Smooth muscle cell (in vitro differentiated cells): ENCODE data around the gene ST6GALNAC3. TPM values are rescaled to one million over a fixed set of nuclear protein-coding genes. Genes with fewer than 3 reads are reported as not detected.

Experiments used
- DNase-seq: peaks from one replicate; lab custom pipeline; 2025; ENCODE audit not compliant: unreplicated experiment; lab: John Stamatoyannopoulos, UW
- H2AFZ ChIP-seq: fragments of 200-600 bp; sonication (generic); 2 replicates; pipeline ENCODE4 v1.6.0; 2016; ENCODE audit warnings: antibody characterized with exemption, low read depth, mild to moderate bottlenecking
- H3F3A ChIP-seq: fragments of 200-600 bp; sonication (generic); 2 replicates; pipeline ENCODE4 v1.6.0; 2017; ENCODE audit warnings: antibody characterized with exemption, low read depth
- H3K27ac ChIP-seq: fragments of 200-600 bp; sonication (generic); 2 replicates; pipeline ENCODE4 v1.5.1; 2016; ENCODE audit warnings: low read depth, mild to moderate bottlenecking
- H3K27me3 ChIP-seq: fragments of 200-600 bp; sonication (generic); 2 replicates; pipeline ENCODE4 v1.6.1; 2016; ENCODE audit warnings: low read depth, mild to moderate bottlenecking
- H3K36me3 ChIP-seq: fragments of 200-600 bp; sonication (generic); 2 replicates; pipeline ENCODE4 v1.5.1; 2016; ENCODE audit warnings: low read depth
- H3K4me1 ChIP-seq: fragments of 200-600 bp; sonication (generic); 2 replicates; pipeline ENCODE4 v1.5.1; 2016; ENCODE audit warnings: low read depth
- H3K4me2 ChIP-seq: fragments of 200-600 bp; sonication (generic); 2 replicates; pipeline ENCODE4 v1.6.0; 2016; ENCODE audit warnings: mild to moderate bottlenecking
- H3K4me3 ChIP-seq: fragments of 200-600 bp; sonication (generic); 2 replicates; pipeline ENCODE4 v1.5.1; 2016; ENCODE audit warnings: mild to moderate bottlenecking
- H3K79me2 ChIP-seq: fragments of 200-600 bp; sonication (generic); 2 replicates; pipeline ENCODE4 v1.6.0; 2016; ENCODE audit warnings: low read depth, mild to moderate bottlenecking
- H3K9ac ChIP-seq: fragments of 200-600 bp; sonication (generic); 2 replicates; pipeline ENCODE4 v1.6.0; 2016; ENCODE audit warnings: low read depth
- H3K9me3 ChIP-seq: fragments of 200-600 bp; sonication (generic); replicated peaks from 2 replicates; pipeline ENCODE4 v1.5.1; 2016; ENCODE audit warnings: low read depth
- H4K20me1 ChIP-seq: fragments of 200-600 bp; sonication (generic); 2 replicates; pipeline ENCODE4 v1.6.0; 2016; ENCODE audit warnings: low read depth
- CTCF ChIP-seq: fragments of 200-600 bp; sonication (generic); IDR thresholded peaks from 2 replicates; pipeline ENCODE4 v1.5.1; 2017; ENCODE audit warnings: borderline replicate concordance, mild to moderate bottlenecking, antibody characterized with exemption; ENCODE audit not compliant: insufficient read depth, poor library complexity, severe bottlenecking
- WGBS: methylation state at CpG from one replicate; pipeline ENCODE4 v1.1.7; 2016; ENCODE audit warnings: low lambda C conversion rate; 5-methylcytosine and 5-hydroxymethylcytosine counted together
- polyA plus RNA-seq: library from polyadenylated mRNA; unstranded; fragments of >200 nt; fragmentation: Nextera tagmentation; extraction: Ambion mirVana; gene quantifications from 2 replicates; pipeline ENCODE4 v1.2.1, GENCODE V29; 2016
- total RNA-seq: library from RNA; depleted of rRNA; stranded (reverse); fragments of >200 nt; gene quantifications from 2 replicates; pipeline ENCODE4 v1.2.3, GENCODE V29; 2014

The ST6GALNAC3 gene
- total and polyA plus RNA-seq, 2 experiments from 2014 or later, result 9.3 to 13.4 TPM

GRCh38 chr1:76388261-76388660 is 313.7 kb downstream of the ST6GALNAC3 start:
- H3K36me3 ChIP-seq, result no peaks in the 10 kb centered on the region
- no peak for TF ChIP-seq CTCF
- no peak overlapping the region for H3K9ac ChIP-seq
- H4K20me1 ChIP-seq, result no peaks in the 10 kb centered on the region
- H3K27ac ChIP-seq, result no peak overlapping the region
- H3K27me3 ChIP-seq, result no peaks in the 10 kb centered on the region
- H2AFZ ChIP-seq, result no peak overlapping the region
- no peaks in the 10 kb centered on the region for H3K4me1 ChIP-seq
- H3F3A ChIP-seq, result no peaks in the 10 kb centered on the region
- no peaks in the 10 kb centered on the region for H3K9me3 ChIP-seq
- 82% methylated on average over 2 of the region's 2 CpGs for WGBS
- DNase-seq, result no peak
- H3K4me3 ChIP-seq, result no peak overlapping the region
- H3K79me2 ChIP-seq, result no peaks in the 10 kb centered on the region
- H3K4me2 ChIP-seq, result no peak overlapping the region

- Histone ChIP-seq H3K4me3 (no peak overlapping the region), H2AFZ (no peak overlapping the region), H3K4me2 (no peak overlapping the region), H3K27ac (no peak overlapping the region), H3K36me3 (no peaks in the 10 kb centered on the region), H3K4me1 (no peaks in the 10 kb centered on the region), H3K9ac (no peak overlapping the region), H3K27me3 (no peaks in the 10 kb centered on the region), H3F3A (no peaks in the 10 kb centered on the region), H3K79me2 (no peaks in the 10 kb centered on the region), H3K9me3 (no peaks in the 10 kb centered on the region), H4K20me1 (no peaks in the 10 kb centered on the region)
- no peak for TF ChIP-seq CTCF
- DNase-seq, result no peak
Observed at GRCh38 chr1:76390456-76390855, 315.9 kb downstream of the ST6GALNAC3 start.

GRCh38 chr1:76395059-76395458 is 320.5 kb downstream of the ST6GALNAC3 start:
- Histone ChIP-seq H3K36me3 (no peaks in the 10 kb centered on the region), H3F3A (no peaks in the 10 kb centered on the region)
- WGBS, result 95% methylated on average over 2 of the region's 2 CpGs

More at GRCh38 chr1:76395059-76395458, 320.5 kb downstream of the ST6GALNAC3 start:
- Histone ChIP-seq H3K27me3 (no peaks in the 10 kb centered on the region), H4K20me1 (no peaks in the 10 kb centered on the region), H2AFZ (no peak overlapping the region), H3K9ac (no peak overlapping the region), H3K27ac (no peak overlapping the region), H3K4me1 (no peaks in the 10 kb centered on the region), H3K4me3 (no peak overlapping the region), H3K79me2 (no peaks in the 10 kb centered on the region), H3K4me2 (no peak overlapping the region), H3K9me3 (no peaks in the 10 kb centered on the region)
- no peak for TF ChIP-seq CTCF
- DNase-seq, result no peak
